ENCODE measurements around the gene NRN1L. TPM values are rescaled to one million over a fixed set of nuclear protein-coding genes. Genes with fewer than 3 reads are reported as not detected.

The NRN1L gene
- total RNA-seq, 4 donors from 2014 or later: 0.99 to 1.7 TPM; not detected in 2

GRCh38 chr16:67842509-67843342 lies 42.0 kb upstream of the NRN1L start:
- H3K4me1 ChIP-seq: peaks cover 39 to 53% (median 50%) of the 10 kb centered on the region in 4 donors
- whole genome bisulfite sequencing: under 1% methylated on average over 42 of the region's 67 CpGs
- peak overlapping the region; percentile 86 to 94 (median 90) for H3K4me3 ChIP-seq
- intact Hi-C loops (cut with DNase I): no loop called here
- no peaks in the 10 kb centered on the region for H3K27me3 ChIP-seq
- DNase-seq (ENCODE audit: extremely low spot score): no peak
- TF ChIP-seq CTCF (IDR thresholded peaks at IDR 0.05): peak in 1 of 3 experiments; percentile 36
- TF ChIP-seq EP300 (IDR thresholded peaks at IDR 0.05): no peak
- no peaks in the 10 kb centered on the region for H3K9me3 ChIP-seq
- no peaks in the 10 kb centered on the region for H3K36me3 ChIP-seq
- peak overlapping the region; percentile 98 to 99 (median 99) for H3K27ac ChIP-seq (replicated peaks in 1 of 4)

GRCh38 chr16:67843343-67843765 lies 41.3 kb upstream of the NRN1L start:
- Histone ChIP-seq H3K27ac (replicated peaks in 1 of 4) (peak overlapping the region; percentile 98 to 99 (median 99)), H3K9me3 (no peaks in the 10 kb centered on the region), H3K36me3 (no peaks in the 10 kb centered on the region), H3K27me3 (no peaks in the 10 kb centered on the region), H3K4me3 (peak overlapping the region; percentile 86 to 94 (median 90)), H3K4me1 (peaks cover 45 to 59% (median 56%) of the 10 kb centered on the region in 4 donors)
- TF ChIP-seq CTCF (IDR thresholded peaks at IDR 0.05) (no peak), EP300 (IDR thresholded peaks at IDR 0.05) (no peak), POLR2A (IDR thresholded peaks at IDR 0.05; ENCODE audit: low read depth) (no peak), POLR2AphosphoS5 (IDR thresholded peaks at IDR 0.05) (no peak)
- no peak for DNase-seq (ENCODE audit: extremely low spot score)
- intact Hi-C loops (cut with DNase I): no loop called here
- 5% methylated on average over 7 of the region's 11 CpGs for WGBS

GRCh38 chr16:67844497-67844896 lies 40.2 kb upstream of the NRN1L start:
- H3K4me1 ChIP-seq: peaks cover 54 to 71% (median 67%) of the 10 kb centered on the region in 4 donors
- 54% methylated on average over 4 of the region's 4 CpGs for WGBS
- no peak for DNase-seq (ENCODE audit: extremely low spot score)
- peak overlapping the region; percentile 98 to 99 (median 99) for H3K27ac ChIP-seq (replicated peaks in 1 of 4)
- no peaks in the 10 kb centered on the region for H3K36me3 ChIP-seq
- TF ChIP-seq POLR2A (IDR thresholded peaks at IDR 0.05; ENCODE audit: low read depth): no peak
- peak; percentile 18 to 44 for TF ChIP-seq POLR2AphosphoS5 (IDR thresholded peaks at IDR 0.05)
- no peak for TF ChIP-seq EP300 (IDR thresholded peaks at IDR 0.05)
- peak in 1 of 3 experiments; percentile 41 for TF ChIP-seq CTCF (IDR thresholded peaks at IDR 0.05)
- peak overlapping the region; percentile 12 to 94 (median 52) for H3K4me3 ChIP-seq
- H3K9me3 ChIP-seq: no peaks in the 10 kb centered on the region
- no peaks in the 10 kb centered on the region for H3K27me3 ChIP-seq
- intact Hi-C loops (cut with DNase I): no loop called here

- DNase-seq (ENCODE audit: extremely low spot score): no peak
- Histone ChIP-seq H3K4me1 (peaks cover 54 to 74% (median 69%) of the 10 kb centered on the region in 4 donors), H3K27ac (replicated peaks in 1 of 4) (peak overlapping the region; percentile 98 to 99 (median 99)), H3K27me3 (no peaks in the 10 kb centered on the region), H3K4me3 (peak overlapping the region; percentile 85 to 99 (median 93)), H3K36me3 (peaks cover 0 to 2% (median 0%) of the 10 kb centered on the region in 4 donors), H3K9me3 (no peaks in the 10 kb centered on the region)
- WGBS: 68% methylated on average over 4 of the region's 5 CpGs
- intact Hi-C loops (cut with DNase I): no loop called here
- TF ChIP-seq POLR2AphosphoS5 (IDR thresholded peaks at IDR 0.05) (no peak), POLR2A (IDR thresholded peaks at IDR 0.05; ENCODE audit: low read depth) (no peak), EP300 (IDR thresholded peaks at IDR 0.05) (no peak)
Measured at GRCh38 chr16:67845291-67846062, 39.2 kb upstream of the NRN1L start.

GRCh38 chr16:67846063-67846319 lies 38.7 kb upstream of the NRN1L start:
- Histone ChIP-seq H3K27ac (replicated peaks in 1 of 4) (peak overlapping the region; percentile 98 to 99 (median 99)), H3K36me3 (peaks cover 0 to 5% (median 0%) of the 10 kb centered on the region in 4 donors), H3K27me3 (no peaks in the 10 kb centered on the region), H3K4me3 (peak overlapping the region; percentile 85 to 99 (median 93)), H3K9me3 (no peaks in the 10 kb centered on the region), H3K4me1 (peaks cover 54 to 79% (median 69%) of the 10 kb centered on the region in 4 donors)
- DNase-seq (ENCODE audit: extremely low spot score): no peak
- TF ChIP-seq POLR2AphosphoS5 (IDR thresholded peaks at IDR 0.05) (no peak), POLR2A (IDR thresholded peaks at IDR 0.05; ENCODE audit: low read depth) (no peak), CTCF (IDR thresholded peaks at IDR 0.05) (no peak), EP300 (IDR thresholded peaks at IDR 0.05) (no peak)
- 2% methylated on average over 2 of the region's 2 CpGs for WGBS
- intact Hi-C loops (cut with DNase I): no loop called here

Measured in esophagus muscularis mucosa (tissue), 4 donors.